Heart right ventricle (tissue), 16 donors: ENCODE measurements around the gene ZNF469. TPM values are rescaled to one million over a fixed set of nuclear protein-coding genes. Genes with fewer than 3 reads are reported as not detected.

Experiments
- ATAC-seq, 8 donors: fragments of 200-7000 bp; cut with Tn5 transposase; one replicate each; pipeline ENCODE4 v1.9.1; 2020; ENCODE audit warnings: mild to moderate bottlenecking in 8 of 8, moderate library complexity in 8 of 8, moderate number of reproducible peaks in 1 of 8
- DNase-seq, 2 donors: peaks; one replicate each; pipeline ENCODE4 v3.0.0-alpha.2; 2020
- H3K27ac ChIP-seq, 10 donors: fragments of 200-600 bp; sonication (generic) in 2 of 10; one replicate each; pipeline versions ENCODE4 v1.5.0 to v1.8.0; 2020 to 2022; ENCODE audit warnings: mild to moderate bottlenecking in 3 of 10
- H3K27me3 ChIP-seq, 7 donors: fragments of 200-600 bp; one replicate each; pipeline ENCODE4 v1.8.0; 2021 to 2022; ENCODE audit warnings: mild to moderate bottlenecking in 2 of 7
- H3K36me3 ChIP-seq, 9 donors: fragments of 200-600 bp; sonication (generic) in 1 of 9; one replicate each; pipeline versions ENCODE4 v1.5.0 to v1.8.0; 2020 to 2022; ENCODE audit warnings: mild to moderate bottlenecking in 2 of 9
- H3K4me1 ChIP-seq, 9 donors: fragments of 200-600 bp; sonication (generic) in 1 of 9; one replicate each; pipeline versions ENCODE4 v1.5.0 to v1.8.0; 2020 to 2022; ENCODE audit warnings: mild to moderate bottlenecking in 4 of 9
- H3K4me3 ChIP-seq, 10 donors: fragments of 200-600 bp; sonication (generic) in 2 of 10; one replicate each; pipeline versions ENCODE4 v1.5.0 to v1.8.0; 2020 to 2022; ENCODE audit warnings: mild to moderate bottlenecking in 7 of 10, moderate library complexity in 2 of 10
- H3K9me3 ChIP-seq, 11 donors: fragments of 200-600 bp in 10 of 11; sonication (generic) in 2 of 11; one replicate each; pipeline versions ENCODE4 v1.5.0 to v1.8.0; 2013 to 2022; ENCODE audit warnings: mild to moderate bottlenecking in 2 of 11, control low read depth in 1 of 11, moderate library complexity in 1 of 11
- WGBS, 2 donors: extraction: QIAGEN DNeasy Blood & Tissue Kit; methylation state at CpG; one replicate each; pipeline ENCODE4 v1.1.7; 2013; ENCODE audit warnings: inconsistent platforms in 1 of 2; 5-methylcytosine and 5-hydroxymethylcytosine counted together
- intact Hi-C, 10 donors: fragments of 100-400 bp; cut with DNase I; formaldehyde crosslinking; loops; one replicate each; pipeline versions ENCODE4 v1.11.1 to v1.14.2; 2022
- polyA plus RNA-seq, 2 donors: library from polyadenylated mRNA; stranded (reverse); fragments of 200-250 nt; gene quantifications; one replicate each; pipeline ENCODE4 v1.2.3, GENCODE V29; 2013
- total RNA-seq, 10 donors: library from RNA; stranded (reverse); fragmentation: NEBNext Ultra II Directional in 3 of 10; extraction: Animal tissue kit (Norgen Biotek cat#: 25700) in 3 of 10; gene quantifications; one replicate each; pipeline versions ENCODE4 v1.2.1 to v1.2.4, GENCODE V29; 2021 to 2023
- TF ChIP-seq, protein P1 (sequence below), 9 donors: fragments of 200-600 bp; sonication (generic) in 2 of 9; IDR thresholded peaks; one replicate each; pipeline versions ENCODE4 v1.5.0 to v1.8.0; 2021 to 2022; ENCODE audit warnings: antibody characterized with exemption in 9 of 9, mild to moderate bottlenecking in 5 of 9, moderate library complexity in 1 of 9
- donor health status: Arrhythmogenic right ventricular cardiomyopathy.
- donor health status: ischemic (EF 13 %, LVEDD 7.1; RV severe dilation, severe dysfunction).
- donor health status: healthy with polysubstance abuse.
- donor health status: DM: no; HTN: yes; CAD: no.
- donor health status: DM: no; HTN: no; CAD: no.
- donor health status: ischemic (EF 25% LVEDD 6.9; RV normal size, moderate dysfunction).
- donor health status: ischemic (EF 25% LVEDD 5.7; RV mildly dilated, moderate dysfunction).
- donor health status: healthy.
- donor health status: DM: yes; HTN: yes; CAD: no.
- donor health status: Ischemic cardiomyopathy.
- donor health status: ischemic (EF 35%, LVEDD 5.7; RV mildly dilated, moderate dysfunction).
- donor health status: nonischemic (EF 11% LVEDD 7.7; RV severe dilation, severe dysfunction).
- donor health status: DM: yes; HTN: yes; CAD: no.
- donor health status: PGD.
- donor health status: ischemic (EF 29% LVEDD 5.4; RV normal size, mild dysfunction).
- donor health status: nonischemic (EF 23%, LVEDD 6.1; RV moderate dilation, normal function).

Gene ZNF469
- total and polyA plus RNA-seq, 12 donors, result 0.23 to 1.7 (median 1.00) TPM

DNA sequence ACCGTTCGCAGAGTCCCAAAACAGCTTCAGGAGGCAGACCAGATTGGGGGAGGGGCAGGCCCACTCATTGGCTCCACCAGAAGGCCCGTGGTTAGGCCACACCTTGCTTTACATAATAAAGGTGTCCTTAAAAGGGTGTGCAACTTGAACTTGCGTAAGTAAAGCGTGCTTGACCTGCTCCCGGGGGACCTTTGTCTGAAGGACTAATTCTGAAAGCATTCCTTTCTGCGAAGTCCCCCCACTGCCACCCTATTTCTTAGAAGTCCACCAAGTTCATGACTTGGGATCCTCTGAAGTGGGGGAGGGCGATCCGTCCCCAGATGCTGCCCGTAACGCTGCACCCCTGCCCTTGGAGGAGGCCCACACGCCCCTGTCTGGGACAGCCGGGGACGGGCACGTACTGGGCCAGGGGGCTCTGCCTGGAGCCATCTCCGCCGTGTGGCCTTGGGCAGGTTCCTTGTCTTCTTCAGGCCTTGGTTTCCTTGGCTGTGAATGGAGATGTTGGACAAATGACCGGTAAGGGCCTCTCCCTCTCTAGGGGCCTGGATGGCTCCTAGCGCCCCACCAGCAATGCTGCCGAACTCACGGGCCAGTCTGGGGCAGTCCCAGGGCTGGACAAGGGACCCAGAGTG lies 823 bp upstream of the ZNF469 start:
- intact Hi-C loops, result no loop called here
- Histone ChIP-seq H3K27me3 (peaks cover 0 to 43% (median 35%) of the 10 kb centered on the region in 7 donors), H3K4me1 (peaks cover 0 to 13% (median 5%) of the 10 kb centered on the region in 9 donors), H3K4me3 (no peak overlapping the region), H3K27ac (no peak overlapping the region), H3K36me3 (no peaks in the 10 kb centered on the region), H3K9me3 (no peaks in the 10 kb centered on the region)
- TF ChIP-seq, protein P1, sequence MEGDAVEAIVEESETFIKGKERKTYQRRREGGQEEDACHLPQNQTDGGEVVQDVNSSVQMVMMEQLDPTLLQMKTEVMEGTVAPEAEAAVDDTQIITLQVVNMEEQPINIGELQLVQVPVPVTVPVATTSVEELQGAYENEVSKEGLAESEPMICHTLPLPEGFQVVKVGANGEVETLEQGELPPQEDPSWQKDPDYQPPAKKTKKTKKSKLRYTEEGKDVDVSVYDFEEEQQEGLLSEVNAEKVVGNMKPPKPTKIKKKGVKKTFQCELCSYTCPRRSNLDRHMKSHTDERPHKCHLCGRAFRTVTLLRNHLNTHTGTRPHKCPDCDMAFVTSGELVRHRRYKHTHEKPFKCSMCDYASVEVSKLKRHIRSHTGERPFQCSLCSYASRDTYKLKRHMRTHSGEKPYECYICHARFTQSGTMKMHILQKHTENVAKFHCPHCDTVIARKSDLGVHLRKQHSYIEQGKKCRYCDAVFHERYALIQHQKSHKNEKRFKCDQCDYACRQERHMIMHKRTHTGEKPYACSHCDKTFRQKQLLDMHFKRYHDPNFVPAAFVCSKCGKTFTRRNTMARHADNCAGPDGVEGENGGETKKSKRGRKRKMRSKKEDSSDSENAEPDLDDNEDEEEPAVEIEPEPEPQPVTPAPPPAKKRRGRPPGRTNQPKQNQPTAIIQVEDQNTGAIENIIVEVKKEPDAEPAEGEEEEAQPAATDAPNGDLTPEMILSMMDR (IDR thresholded peaks at IDR 0.05), result no peak
- peak in 1 of 8 donors; percentile 11 for ATAC-seq
- no peak for DNase-seq
- 85 to 87% methylated on average over 21 of the region's 21 CpGs for WGBS, 2 donors

DNA sequence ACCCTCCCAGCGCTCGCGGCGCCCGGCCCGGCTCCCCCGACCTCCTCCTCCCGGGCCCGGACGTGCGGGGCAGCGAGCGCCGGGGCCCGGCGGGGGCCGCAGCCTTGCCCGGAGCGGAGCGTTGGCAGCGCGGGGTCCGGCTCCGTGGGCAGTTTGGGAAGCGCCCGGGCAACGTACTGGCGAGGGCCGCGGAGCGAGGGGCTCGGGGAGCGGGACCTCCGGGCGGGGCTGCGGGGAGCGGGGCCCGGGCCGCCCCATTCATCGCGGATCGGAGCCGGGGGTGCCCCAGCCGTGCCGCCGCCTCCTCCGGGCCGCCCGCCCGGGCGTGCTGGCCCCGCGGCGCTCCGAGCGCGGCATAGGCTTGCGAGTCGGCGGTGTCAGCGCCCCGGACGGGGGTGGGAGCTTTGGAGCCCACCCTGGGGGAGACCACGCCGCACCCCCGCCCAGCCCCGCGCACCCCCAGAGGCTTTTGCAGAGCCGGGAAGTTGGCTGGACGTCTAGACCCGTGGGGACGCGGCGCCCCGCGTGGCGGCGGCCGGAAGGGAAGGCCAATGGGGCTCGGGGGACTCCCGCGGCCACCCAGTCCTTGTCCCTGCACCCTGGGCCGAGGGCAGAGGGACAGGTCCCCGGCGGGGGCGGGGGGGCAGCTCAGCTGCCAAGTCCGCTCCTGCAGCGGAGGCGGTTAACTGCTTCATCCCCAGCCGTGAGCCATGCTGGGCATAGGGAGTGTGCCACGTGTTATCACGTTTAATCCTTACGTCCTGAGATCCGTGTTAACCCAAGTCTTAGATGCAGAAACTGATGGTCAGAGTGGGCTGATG lies 852 bp downstream of the ZNF469 start:
- Histone ChIP-seq H3K4me1 (peaks cover 0 to 22% (median 6%) of the 10 kb centered on the region in 9 donors), H3K9me3 (no peaks in the 10 kb centered on the region), H3K36me3 (no peaks in the 10 kb centered on the region), H3K27me3 (peaks cover 0 to 50% (median 39%) of the 10 kb centered on the region in 7 donors), H3K27ac (no peak overlapping the region), H3K4me3 (peak overlapping the region; percentile 34 to 50 (median 44))
- WGBS, 2 donors, result 1% methylated on average over 64 to 94 of the region's 94 CpGs
- DNase-seq, result peak in 1 of 2 donors; percentile 61
- TF ChIP-seq, protein P1 (IDR thresholded peaks at IDR 0.05), result peak in 7 of 9 donors; percentile 40 to 61 (median 56)
- peak in 6 of 8 donors; percentile 15 to 50 (median 43) for ATAC-seq
- intact Hi-C loops, result no loop called here

DNA sequence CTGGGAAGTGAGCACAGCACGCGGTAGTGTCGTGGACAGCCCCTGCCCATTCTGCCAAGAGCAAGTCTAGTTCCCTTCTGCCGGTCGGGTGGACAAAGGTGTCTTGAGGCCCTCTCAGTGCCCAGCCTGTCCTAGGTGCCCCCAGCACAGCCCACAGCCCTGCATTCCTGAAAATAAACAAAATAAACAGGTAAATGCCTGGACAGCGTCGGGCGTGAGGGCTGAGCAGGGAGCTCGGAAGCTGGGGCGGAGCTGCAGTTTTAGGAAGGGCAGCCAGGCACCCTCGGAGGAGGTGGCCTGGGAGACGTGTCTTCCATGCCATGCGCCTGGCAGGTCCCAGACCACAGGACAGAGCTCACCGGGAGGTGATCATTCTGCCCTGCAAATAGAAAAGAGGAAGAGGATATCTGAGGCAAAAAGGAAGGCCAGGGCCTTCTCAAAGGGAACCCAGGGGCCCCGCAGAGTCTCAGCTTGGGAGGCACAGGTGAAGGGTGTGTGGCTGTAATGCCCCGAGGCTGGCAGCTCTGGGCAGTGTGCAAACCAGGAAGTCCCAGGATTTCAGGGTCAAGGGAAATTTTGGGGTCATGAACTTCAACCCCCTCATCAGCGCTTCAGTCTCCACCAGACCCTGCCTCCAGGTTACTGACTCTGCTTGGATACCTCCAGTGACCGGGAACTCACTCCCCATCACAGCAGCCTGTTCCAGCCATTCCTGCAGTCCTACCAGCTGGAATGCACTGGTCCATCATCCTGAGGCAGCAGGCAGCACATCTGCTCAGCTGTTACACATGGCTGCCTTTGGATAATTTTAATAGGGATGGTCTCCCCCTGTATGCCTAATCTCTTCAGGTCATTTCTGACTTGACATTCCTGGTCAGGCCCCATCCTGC lies 1.7 kb downstream of the ZNF469 start:
- ATAC-seq (no peak), DNase-seq (no peak)
- WGBS, 2 donors, result 60 to 61% methylated on average over 18 of the region's 18 CpGs
- intact Hi-C loops, result no loop called here
- Histone ChIP-seq H3K4me3 (peak overlapping the region in 8 of 10 donors; percentile 35 to 50 (median 44)), H3K27ac (no peak overlapping the region), H3K9me3 (no peaks in the 10 kb centered on the region), H3K27me3 (peaks cover 0 to 46% (median 39%) of the 10 kb centered on the region in 7 donors), H3K36me3 (no peaks in the 10 kb centered on the region), H3K4me1 (peaks cover 0 to 22% (median 6%) of the 10 kb centered on the region in 9 donors)
- TF ChIP-seq, protein P1 (IDR thresholded peaks at IDR 0.05), result no peak

DNA sequence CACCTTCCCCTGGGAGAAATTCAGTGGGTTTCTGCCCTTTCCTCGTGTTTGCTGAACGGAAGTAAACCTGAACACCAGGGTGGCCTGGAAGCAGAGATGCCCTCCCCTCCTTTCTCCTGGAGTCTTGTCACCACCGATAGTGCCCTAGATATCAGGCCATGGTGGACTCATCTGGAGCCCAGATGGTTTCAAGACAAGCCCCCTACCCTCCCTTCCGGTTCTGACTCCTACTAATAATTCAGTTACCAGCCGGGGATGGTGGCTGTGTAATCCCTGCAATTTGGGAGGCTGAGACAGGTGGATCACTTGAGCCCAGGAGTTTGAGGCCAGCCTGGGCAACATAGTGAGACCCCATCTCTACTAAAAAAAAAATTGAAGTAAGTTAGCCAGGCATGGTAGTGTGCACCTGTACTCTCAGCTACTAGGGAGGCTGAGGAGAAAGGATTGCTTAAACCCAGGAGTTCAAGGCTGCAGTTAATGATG lies 2.4 kb downstream of the ZNF469 start:
- peaks cover 0 to 49% (median 39%) of the 10 kb centered on the region in 7 donors for H3K27me3 ChIP-seq
- DNase-seq, result no peak
- TF ChIP-seq, protein P1 (IDR thresholded peaks at IDR 0.05), result no peak

More for the DNA sequence above, 2.4 kb downstream of the ZNF469 start:
- peaks cover 0 to 22% (median 6%) of the 10 kb centered on the region in 9 donors for H3K4me1 ChIP-seq
- intact Hi-C loops, result no loop called here
- no peaks in the 10 kb centered on the region for H3K36me3 ChIP-seq
- no peak overlapping the region for H3K27ac ChIP-seq
- H3K9me3 ChIP-seq, result no peaks in the 10 kb centered on the region
- ATAC-seq, result no peak
- H3K4me3 ChIP-seq, result no peak overlapping the region
- 82 to 89% methylated on average over 5 of the region's 5 CpGs for WGBS, 2 donors
